Central memory CD4-positive, alpha-beta T cell (primary cell): Measurements from ENCODE around the gene PKD1L1.
"Not testable (repeated sequence)": the region's sequence is repeated elsewhere in the genome, so short reads cannot be mapped to it uniquely, and the experiment has no call there.

ENCODE experiments used
- DNase-seq: peaks from one replicate; pipeline ENCODE4 v3.0.0; 2022

PKD1L1 gene

GRCh38 chr7:47758546-47758945 is 189.7 kb downstream of the PKD1L1 start:
- no peak for DNase-seq

GRCh38 chr7:47757921-47758411 is 190.3 kb downstream of the PKD1L1 start:
- no peak for DNase-seq

GRCh38 chr7:47756636-47757035 is 191.6 kb downstream of the PKD1L1 start:
- DNase-seq = no peak

- DNase-seq = no peak
These were observed 193.0 kb downstream of the PKD1L1 start for GRCh38 chr7:47755248-47755647.

GRCh38 chr7:47751724-47752123 is 196.5 kb downstream of the PKD1L1 start:
- DNase-seq = not testable (repeated sequence)

- no peak for DNase-seq
These were observed 197.2 kb downstream of the PKD1L1 start for GRCh38 chr7:47751043-47751442.

- DNase-seq = no peak
These were observed 200.2 kb downstream of the PKD1L1 start for GRCh38 chr7:47748041-47748440.

GRCh38 chr7:47747160-47747559 is 201.1 kb downstream of the PKD1L1 start:
- no peak for DNase-seq

GRCh38 chr7:47746468-47746867 is 201.8 kb downstream of the PKD1L1 start:
- no peak for DNase-seq

- no peak for DNase-seq
These were observed 203.4 kb downstream of the PKD1L1 start for GRCh38 chr7:47744883-47745282.

GRCh38 chr7:47743965-47744591 is 204.2 kb downstream of the PKD1L1 start:
- DNase-seq = no peak

GRCh38 chr7:47741984-47742383 is 206.3 kb downstream of the PKD1L1 start:
- no peak for DNase-seq

GRCh38 chr7:47739891-47740290 is 208.4 kb downstream of the PKD1L1 start:
- DNase-seq = no peak

GRCh38 chr7:47739301-47739875 is 208.9 kb downstream of the PKD1L1 start:
- DNase-seq = no peak

- DNase-seq = no peak
These were observed 209.6 kb downstream of the PKD1L1 start for GRCh38 chr7:47738563-47739166.

- DNase-seq = no peak
These were observed 210.7 kb downstream of the PKD1L1 start for GRCh38 chr7:47737601-47738000.

GRCh38 chr7:47735431-47736345 is 212.6 kb downstream of the PKD1L1 start:
- no peak for DNase-seq

- no peak for DNase-seq
These were observed 213.3 kb downstream of the PKD1L1 start for GRCh38 chr7:47734949-47735291.

- no peak for DNase-seq
These were observed 213.8 kb downstream of the PKD1L1 start for GRCh38 chr7:47734287-47734948.

GRCh38 chr7:47730142-47730541 is 218.1 kb downstream of the PKD1L1 start:
- no peak for DNase-seq

GRCh38 chr7:47726047-47726726 is 222.1 kb downstream of the PKD1L1 start:
- no peak for DNase-seq
